MCF 10A (cell line): ENCODE data around the gene MRPL14. TPM values are rescaled to one million over a fixed set of nuclear protein-coding genes. Genes with fewer than 3 reads are reported as not detected.

ENCODE experiments used
- BruUV-seq: library from RNA; stranded (reverse); fragments of 400-500 nt; replicated peaks from 2 replicates; lab custom pipeline; 2021; lab: Mats Ljungman, UMichigan
- CTCF ChIA-PET: fragments of 300-600 bp; sonication (Branson Sonifier 250); formaldehyde crosslinking; extraction: SDS; loops from one replicate; lab custom pipeline; 2021; ENCODE audit warnings: antibody characterized with exemption, inconsistent platforms; lab: Yijun Ruan, JAX
- POLR2A ChIA-PET: fragments of 300-600, 350-650 bp; sonication (Branson Sonifier 250); formaldehyde crosslinking; extraction: SDS; loops from one replicate; lab custom pipeline; 2020; ENCODE audit warnings: antibody characterized with exemption, inconsistent platforms; lab: Yijun Ruan, JAX
- DNase-seq: peaks from one replicate; pipeline ENCODE4 v3.0.0-alpha.2; 2018; ENCODE audit not compliant: unreplicated experiment
- H3K27ac Mint-ChIP-seq: one replicate; pipeline ENCODE4 v1.8.0; 2022; ENCODE audit warnings: mild to moderate bottlenecking, low read depth, mixed read lengths; ENCODE audit not compliant: unreplicated experiment
- H3K27me3 Mint-ChIP-seq: one replicate; pipeline ENCODE4 v1.8.0; 2022; ENCODE audit warnings: mixed read lengths; ENCODE audit not compliant: insufficient read depth, unreplicated experiment
- H3K36me3 Mint-ChIP-seq: one replicate; pipeline ENCODE4 v1.8.0; 2022; ENCODE audit warnings: mild to moderate bottlenecking, moderate library complexity, mixed read lengths; ENCODE audit not compliant: insufficient read depth, unreplicated experiment
- H3K4me1 Mint-ChIP-seq: one replicate; pipeline ENCODE4 v1.8.0; 2022; ENCODE audit warnings: mixed read lengths; ENCODE audit not compliant: insufficient read depth, unreplicated experiment
- H3K4me3 Mint-ChIP-seq: one replicate; pipeline ENCODE4 v1.8.0; 2022; ENCODE audit warnings: mild to moderate bottlenecking, moderate library complexity, mixed read lengths; ENCODE audit not compliant: unreplicated experiment
- H3K9me3 Mint-ChIP-seq: one replicate; pipeline ENCODE4 v1.8.0; 2022; ENCODE audit warnings: mixed read lengths; ENCODE audit not compliant: unreplicated experiment
- CTCF ChIP-seq: fragments of 200-600 bp; IDR thresholded peaks from one replicate; pipeline ENCODE4 v1.8.0; 2022; ENCODE audit warnings: antibody characterized with exemption, mild to moderate bottlenecking; ENCODE audit not compliant: unreplicated experiment
- intact Hi-C: fragments of 100-400 bp; cut with micrococcal nuclease; formaldehyde crosslinking; loops from 2 replicates; pipeline ENCODE4 v1.14.1; 2022
- total RNA-seq: library from RNA; stranded (reverse); gene quantifications from 2 replicates; pipeline ENCODE4 v1.2.3, GENCODE V29; 2022

MRPL14 gene
- total RNA-seq, 1 experiment from 2014 or later = 66.8 TPM

GRCh38 chr6:44158770-44159228 is 31.5 kb upstream of the MRPL14 start, which contains the start of gene CAPN11:
Gene CAPN11, plus strand, starts transcription at chr6:44158820. Its CDS starts 29 bp downstream, at chr6:44158849.
- BruUV-seq = no TSS peak
- no peaks in the 10 kb centered on the region for H3K27me3 Mint-ChIP-seq
- CTCF ChIA-PET = no interaction called here
- intact Hi-C loops = no loop called here
- peaks cover 16% of the 10 kb centered on the region for H3K4me1 Mint-ChIP-seq
- H3K36me3 Mint-ChIP-seq = peaks cover 5% of the 10 kb centered on the region
- no peak for TF ChIP-seq CTCF
- DNase-seq = no peak
- H3K27ac Mint-ChIP-seq = no peak within 1 kb of the TSS
- POLR2A ChIA-PET = interaction anchor here (0.9 kb wide), 1 partner anchor 8 kb away, joined by 5 read pairs; no protein-coding TSS in a partner anchor
- H3K4me3 Mint-ChIP-seq = no peak within 1 kb of the TSS
- no peaks in the 10 kb centered on the region for H3K9me3 Mint-ChIP-seq

GRCh38 chr6:44157152-44157521 is 29.9 kb upstream of the MRPL14 start:
- no peak for TF ChIP-seq CTCF
- Mint-ChIP-seq H3K27me3 (no peaks in the 10 kb centered on the region), H3K36me3 (peaks cover 12% of the 10 kb centered on the region), H3K4me1 (peaks cover 10% of the 10 kb centered on the region), H3K27ac (no peak overlapping the region), H3K9me3 (no peaks in the 10 kb centered on the region), H3K4me3 (no peak overlapping the region)
- ChIA-PET CTCF (interaction anchor here (0.5 to 1.1 kb wide), 5 partner anchors 9 to 57 kb away, joined by 3 to 4 read pairs (median 3); no protein-coding TSS in a partner anchor), POLR2A (interaction anchor here (0.6 to 1.3 kb wide), 2 partner anchors 11 to 99 kb away, joined by 3 to 4 read pairs; no protein-coding TSS in a partner anchor)
- no TSS peak for BruUV-seq
- intact Hi-C loops = no loop called here
- DNase-seq = no peak

GRCh38 chr6:44156494-44157151 is 29.4 kb upstream of the MRPL14 start:
- intact Hi-C loops = no loop called here
- Mint-ChIP-seq H3K36me3 (peaks cover 12% of the 10 kb centered on the region), H3K4me1 (peaks cover 5% of the 10 kb centered on the region), H3K27me3 (no peaks in the 10 kb centered on the region), H3K27ac (no peak overlapping the region), H3K4me3 (no peak overlapping the region), H3K9me3 (no peaks in the 10 kb centered on the region)
- BruUV-seq = no TSS peak
- ChIA-PET CTCF (interaction anchor here (0.7 to 1.1 kb wide), 2 partner anchors 16 to 38 kb away, joined by 3 read pairs; no protein-coding TSS in a partner anchor), POLR2A (interaction anchor here (1.3 kb wide), 1 partner anchor 100 kb away, joined by 4 read pairs; no protein-coding TSS in a partner anchor)
- no peak for DNase-seq
- TF ChIP-seq CTCF = no peak

GRCh38 chr6:44154067-44154466 is 26.8 kb upstream of the MRPL14 start:
- ChIA-PET CTCF (interaction anchor here (0.7 to 1.3 kb wide), 6 partner anchors 10 to 379 kb away, joined by 3 to 5 read pairs (median 4); no protein-coding TSS in a partner anchor), POLR2A (interaction anchor here (0.6 to 0.8 kb wide), 2 partner anchors 47 to 93 kb away, joined by 3 to 4 read pairs; partner anchors contain the start of gene HSP90AB1)
- intact Hi-C loops = no loop called here
- no peak for TF ChIP-seq CTCF
- DNase-seq = no peak
- Mint-ChIP-seq H3K4me1 (no peaks in the 10 kb centered on the region), H3K9me3 (no peaks in the 10 kb centered on the region), H3K36me3 (peaks cover 16% of the 10 kb centered on the region), H3K27me3 (no peaks in the 10 kb centered on the region), H3K4me3 (no peak overlapping the region), H3K27ac (no peak overlapping the region)
- BruUV-seq = no TSS peak
